ENCODE measurements around the gene ANKS1B. TPM values are rescaled to one million over a fixed set of nuclear protein-coding genes. Genes with fewer than 3 reads are reported as not detected.

The ANKS1B gene
- total and polyA plus RNA-seq, 2 experiments from 2014 or later, result 1.8 to 1.9 TPM

DNA sequence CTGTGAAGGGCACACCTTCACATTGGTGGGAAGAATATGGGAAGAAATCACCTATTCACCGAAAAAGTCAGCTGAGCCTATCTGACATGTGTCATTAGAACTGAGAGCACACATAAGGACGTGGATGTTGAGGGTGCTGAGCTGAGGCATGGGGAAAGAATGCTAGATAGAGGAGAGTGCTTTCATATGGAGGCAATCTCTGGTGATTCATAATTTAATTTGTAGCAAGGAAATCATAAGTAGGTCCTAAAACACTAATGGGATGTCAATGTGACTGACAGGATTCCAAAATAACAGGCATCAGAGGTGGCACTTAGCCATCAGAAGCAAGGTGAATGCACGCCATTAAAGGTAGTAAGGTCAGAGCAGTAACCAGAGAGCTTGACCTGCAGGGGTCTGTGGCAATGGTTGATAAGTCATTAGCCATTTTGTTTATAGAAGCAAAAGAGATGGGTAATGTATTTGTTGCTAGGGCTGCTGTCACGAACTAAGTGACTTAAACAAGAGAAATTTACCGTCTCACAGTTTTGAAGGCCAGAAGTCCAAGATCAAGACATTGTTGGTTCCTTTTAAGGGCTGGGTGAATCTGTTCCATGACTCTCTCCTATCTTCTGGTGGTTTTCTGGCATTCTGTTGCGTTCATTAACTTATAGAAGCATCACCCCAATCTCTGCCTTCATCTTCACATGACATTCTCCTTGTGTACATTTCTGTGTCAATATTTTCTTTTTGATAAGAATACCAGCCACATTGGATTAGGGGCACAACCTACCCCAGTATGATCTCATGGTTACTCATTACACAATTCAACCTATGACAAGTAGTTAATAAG, 69.3 kb downstream of the ANKS1B start:
- peak in 1 of 2 donors; percentile 31 for DNase-seq (ENCODE audit: low read depth in 1 of 2, low spot score in 1 of 2)
- H3K27ac ChIP-seq, result no peak overlapping the region
- H3K36me3 ChIP-seq, result no peaks in the 10 kb centered on the region

DNA sequence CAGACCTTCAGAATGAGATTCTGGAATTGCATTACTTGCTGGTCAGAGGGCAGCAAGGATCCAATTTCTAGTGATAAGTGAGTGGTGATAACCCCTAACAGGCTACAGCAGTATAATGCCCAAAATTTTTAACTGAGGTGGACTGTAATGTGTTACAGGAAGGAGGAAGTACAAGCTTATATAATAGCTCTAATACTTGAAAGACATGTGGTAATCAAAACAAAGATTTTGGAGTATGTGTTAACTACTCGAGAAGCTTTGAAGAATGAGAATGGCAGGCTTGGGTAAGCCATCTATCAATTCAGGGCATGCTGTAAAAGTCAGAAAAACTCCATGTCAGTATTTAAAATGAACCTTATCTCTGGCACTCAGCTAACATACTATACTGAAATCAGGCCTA, 70.5 kb downstream of the ANKS1B start:
- no peaks in the 10 kb centered on the region for H3K27me3 ChIP-seq
- no peaks in the 10 kb centered on the region for H3K36me3 ChIP-seq
- H3K9me3 ChIP-seq (ENCODE audit: low read depth), result no peaks in the 10 kb centered on the region
- TF ChIP-seq, protein P1, sequence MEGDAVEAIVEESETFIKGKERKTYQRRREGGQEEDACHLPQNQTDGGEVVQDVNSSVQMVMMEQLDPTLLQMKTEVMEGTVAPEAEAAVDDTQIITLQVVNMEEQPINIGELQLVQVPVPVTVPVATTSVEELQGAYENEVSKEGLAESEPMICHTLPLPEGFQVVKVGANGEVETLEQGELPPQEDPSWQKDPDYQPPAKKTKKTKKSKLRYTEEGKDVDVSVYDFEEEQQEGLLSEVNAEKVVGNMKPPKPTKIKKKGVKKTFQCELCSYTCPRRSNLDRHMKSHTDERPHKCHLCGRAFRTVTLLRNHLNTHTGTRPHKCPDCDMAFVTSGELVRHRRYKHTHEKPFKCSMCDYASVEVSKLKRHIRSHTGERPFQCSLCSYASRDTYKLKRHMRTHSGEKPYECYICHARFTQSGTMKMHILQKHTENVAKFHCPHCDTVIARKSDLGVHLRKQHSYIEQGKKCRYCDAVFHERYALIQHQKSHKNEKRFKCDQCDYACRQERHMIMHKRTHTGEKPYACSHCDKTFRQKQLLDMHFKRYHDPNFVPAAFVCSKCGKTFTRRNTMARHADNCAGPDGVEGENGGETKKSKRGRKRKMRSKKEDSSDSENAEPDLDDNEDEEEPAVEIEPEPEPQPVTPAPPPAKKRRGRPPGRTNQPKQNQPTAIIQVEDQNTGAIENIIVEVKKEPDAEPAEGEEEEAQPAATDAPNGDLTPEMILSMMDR (IDR thresholded peaks at IDR 0.05; ENCODE audit: low read depth, low read length), result no peak
- DNase-seq (ENCODE audit: low read depth in 1 of 2, low spot score in 1 of 2), result peak in 1 of 2 donors; percentile 24
- peak overlapping the region; percentile 44 for H3K27ac ChIP-seq
- no peak overlapping the region for H3K4me3 ChIP-seq
- H3K4me1 ChIP-seq (ENCODE audit: low read depth), result peaks cover 4% of the 10 kb centered on the region

More for the DNA sequence above, 69.3 kb downstream of the ANKS1B start:
- Histone ChIP-seq H3K4me1 (ENCODE audit: low read depth) (peaks cover 4% of the 10 kb centered on the region), H3K4me3 (no peak overlapping the region), H3K9me3 (ENCODE audit: low read depth) (no peaks in the 10 kb centered on the region), H3K27me3 (no peaks in the 10 kb centered on the region)
- TF ChIP-seq, protein P1 (IDR thresholded peaks at IDR 0.05; ENCODE audit: low read depth, low read length), result no peak

DNA sequence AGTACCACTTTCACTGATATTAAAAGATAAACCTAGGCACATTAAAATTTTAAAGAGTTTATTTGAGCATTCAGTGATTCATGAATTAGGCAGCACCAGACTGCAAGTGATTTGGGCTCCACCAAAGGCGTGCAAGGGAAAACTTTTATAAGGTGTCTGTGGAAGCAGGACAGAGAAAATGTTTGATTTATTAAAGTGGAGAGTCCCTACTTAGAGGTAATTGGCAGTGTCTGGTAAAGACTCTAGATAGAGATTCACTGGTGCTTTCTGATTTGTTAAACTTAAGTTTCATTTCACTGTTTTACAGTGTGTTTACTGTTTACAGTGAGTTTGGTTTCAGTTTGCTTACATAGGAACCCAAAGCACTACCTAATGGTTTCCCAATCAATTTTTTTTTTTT, 72.8 kb downstream of the ANKS1B start:
- no peaks in the 10 kb centered on the region for H3K9me3 ChIP-seq (ENCODE audit: low read depth)
- TF ChIP-seq, protein P1 (IDR thresholded peaks at IDR 0.05; ENCODE audit: low read depth, low read length), result no peak
- DNase-seq (ENCODE audit: low read depth in 1 of 2, low spot score in 1 of 2), result peak in 1 of 2 donors; percentile 0
- peaks cover 4% of the 10 kb centered on the region for H3K4me1 ChIP-seq (ENCODE audit: low read depth)
- H3K27ac ChIP-seq, result no peak overlapping the region
- no peaks in the 10 kb centered on the region for H3K36me3 ChIP-seq
- no peaks in the 10 kb centered on the region for H3K27me3 ChIP-seq
- no peak overlapping the region for H3K4me3 ChIP-seq

DNA sequence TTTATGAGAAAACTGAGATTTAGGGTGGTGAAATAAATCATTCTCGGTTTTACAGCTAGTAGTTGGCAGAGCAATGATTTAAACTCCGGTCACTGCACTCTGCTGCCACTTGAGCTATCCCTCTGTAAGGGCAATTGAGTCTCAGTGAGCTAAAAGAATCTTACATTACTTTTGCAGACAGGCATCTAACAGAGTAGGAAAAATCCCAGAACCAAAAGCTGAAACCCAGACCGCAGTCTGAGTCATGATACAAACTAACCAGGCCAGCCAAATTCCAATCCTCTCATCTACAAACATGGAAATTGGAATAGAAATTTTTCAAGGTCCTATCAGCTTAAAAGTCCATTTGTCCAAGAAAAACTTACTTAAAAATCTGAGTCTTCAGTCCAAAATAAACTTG, 73.7 kb downstream of the ANKS1B start:
- Histone ChIP-seq H3K4me1 (ENCODE audit: low read depth) (peaks cover 4% of the 10 kb centered on the region), H3K4me3 (no peak overlapping the region), H3K27ac (no peak overlapping the region), H3K36me3 (no peaks in the 10 kb centered on the region), H3K27me3 (no peaks in the 10 kb centered on the region), H3K9me3 (ENCODE audit: low read depth) (no peaks in the 10 kb centered on the region)
- DNase-seq (ENCODE audit: low read depth in 1 of 2, low spot score in 1 of 2), result peak; percentile 27 to 92
- TF ChIP-seq, protein P1 (IDR thresholded peaks at IDR 0.05; ENCODE audit: low read depth, low read length), result no peak

DNA sequence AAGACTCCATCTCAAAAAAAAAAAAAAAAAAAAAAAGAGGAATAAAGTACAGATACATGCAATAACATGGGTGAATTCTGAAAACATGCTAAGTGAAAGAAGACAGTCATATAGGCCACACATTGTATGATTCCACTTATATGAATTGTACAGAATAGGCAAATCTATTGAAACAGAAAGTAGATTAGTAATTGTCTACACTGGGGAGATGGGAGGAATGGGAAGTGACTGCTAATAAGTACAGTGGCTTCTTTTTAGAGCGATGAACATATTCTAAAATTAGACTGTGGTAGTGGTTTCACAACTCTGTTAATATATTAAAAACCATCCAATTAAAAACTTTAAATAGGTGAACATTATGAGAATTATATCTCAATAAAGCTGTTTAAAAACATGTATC, 74.4 kb downstream of the ANKS1B start:
- TF ChIP-seq, protein P1 (IDR thresholded peaks at IDR 0.05; ENCODE audit: low read depth, low read length), result no peak
- DNase-seq (ENCODE audit: low read depth in 1 of 2, low spot score in 1 of 2), result peak in 1 of 2 donors; percentile 3
- Histone ChIP-seq H3K9me3 (ENCODE audit: low read depth) (no peaks in the 10 kb centered on the region), H3K4me1 (ENCODE audit: low read depth) (peaks cover 4% of the 10 kb centered on the region), H3K4me3 (no peak overlapping the region), H3K36me3 (no peaks in the 10 kb centered on the region), H3K27me3 (no peaks in the 10 kb centered on the region), H3K27ac (no peak overlapping the region)
